Measurements from ENCODE around the gene PCNX2.

PCNX2 gene

GRCh38 chr1:233326811-233327650 is 31.5 kb upstream of the PCNX2 start:
- peak overlapping the region; percentile 86 for H3K4me3 Mint-ChIP-seq
- peaks cover 10% of the 10 kb centered on the region for H3K4me1 Mint-ChIP-seq
- peaks cover 5% of the 10 kb centered on the region for H3K27me3 Mint-ChIP-seq
- H3K36me3 Mint-ChIP-seq: no peaks in the 10 kb centered on the region
- H3K27ac Mint-ChIP-seq: no peak overlapping the region
- H3K9me3 Mint-ChIP-seq: no peaks in the 10 kb centered on the region

DNA sequence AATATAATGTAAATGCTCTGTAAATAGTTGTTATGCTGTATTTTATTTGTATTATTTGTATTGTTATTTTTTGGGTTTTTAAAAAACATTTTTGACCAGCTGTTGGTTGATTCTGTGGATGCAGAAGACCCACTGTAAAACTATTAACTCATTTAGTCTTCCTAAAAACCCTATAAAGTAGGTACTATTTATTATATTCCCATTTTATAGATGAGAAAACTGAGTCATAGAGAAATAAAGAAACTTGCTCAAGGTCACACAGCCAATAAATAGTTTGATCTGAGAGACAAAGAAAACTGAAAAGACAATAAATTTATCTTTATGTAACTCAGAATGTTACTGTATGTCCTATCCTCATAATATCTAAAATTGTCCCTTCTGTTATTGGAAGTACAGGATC is 30.8 kb upstream of the PCNX2 start:
- no peaks in the 10 kb centered on the region for H3K36me3 Mint-ChIP-seq
- H3K27me3 Mint-ChIP-seq: peaks cover 4% of the 10 kb centered on the region
- H3K4me1 Mint-ChIP-seq: peaks cover 10% of the 10 kb centered on the region
- H3K4me3 Mint-ChIP-seq: no peak overlapping the region
- H3K27ac Mint-ChIP-seq: no peak overlapping the region
- no peaks in the 10 kb centered on the region for H3K9me3 Mint-ChIP-seq

DNA sequence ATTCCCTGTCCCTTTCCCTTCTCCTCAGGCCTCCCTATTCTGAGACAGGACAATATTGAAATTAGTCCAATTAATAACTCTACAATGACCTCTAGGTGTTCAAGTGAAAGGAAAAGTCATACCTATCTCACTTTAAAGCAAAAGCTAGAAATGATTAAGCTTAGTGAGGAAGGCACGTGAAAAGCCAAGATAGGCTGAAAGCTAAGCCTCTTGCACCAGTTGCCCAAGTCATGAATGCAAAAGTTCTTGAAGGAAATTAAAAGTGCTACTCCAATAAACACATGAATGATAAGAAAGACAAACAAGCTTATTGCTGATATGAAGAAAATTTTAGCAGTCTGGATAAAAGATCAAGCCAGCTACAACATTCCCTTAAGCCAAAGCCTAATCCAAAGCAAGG is 28.2 kb upstream of the PCNX2 start:
- H3K36me3 Mint-ChIP-seq: no peaks in the 10 kb centered on the region
- H3K27ac Mint-ChIP-seq: no peak overlapping the region
- H3K27me3 Mint-ChIP-seq: peaks cover 7% of the 10 kb centered on the region
- H3K4me3 Mint-ChIP-seq: no peak overlapping the region
- H3K9me3 Mint-ChIP-seq: no peaks in the 10 kb centered on the region
- H3K4me1 Mint-ChIP-seq: peaks cover 5% of the 10 kb centered on the region

DNA sequence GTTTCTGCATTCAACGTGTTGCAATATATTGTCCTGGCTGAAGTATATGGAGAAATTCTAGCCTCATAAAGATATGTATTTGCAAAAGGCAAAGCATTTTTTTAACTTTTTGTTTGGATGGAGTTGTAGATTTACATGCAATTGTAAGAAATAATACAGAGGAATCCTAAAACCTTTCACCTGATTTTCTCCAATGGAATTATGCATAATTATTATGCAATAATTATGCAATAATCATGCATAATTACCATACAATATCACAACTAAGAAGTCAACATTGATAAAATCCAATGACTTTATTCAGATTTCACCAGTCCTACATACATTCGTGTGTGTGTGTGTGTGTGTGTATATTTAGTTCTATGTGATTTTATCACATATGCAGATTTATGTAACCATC is 24.5 kb upstream of the PCNX2 start:
- H3K9me3 Mint-ChIP-seq: no peaks in the 10 kb centered on the region
- peaks cover 8% of the 10 kb centered on the region for H3K27me3 Mint-ChIP-seq
- no peak overlapping the region for H3K4me3 Mint-ChIP-seq
- no peak overlapping the region for H3K27ac Mint-ChIP-seq
- no peaks in the 10 kb centered on the region for H3K4me1 Mint-ChIP-seq
- no peaks in the 10 kb centered on the region for H3K36me3 Mint-ChIP-seq

- no peak overlapping the region for H3K4me3 Mint-ChIP-seq
- H3K27ac Mint-ChIP-seq: no peak overlapping the region
- no peaks in the 10 kb centered on the region for H3K36me3 Mint-ChIP-seq
- H3K9me3 Mint-ChIP-seq: no peaks in the 10 kb centered on the region
- no peaks in the 10 kb centered on the region for H3K4me1 Mint-ChIP-seq
- peaks cover 10% of the 10 kb centered on the region for H3K27me3 Mint-ChIP-seq
Observed at GRCh38 chr1:233319272-233319671, 23.7 kb upstream of the PCNX2 start.

DNA sequence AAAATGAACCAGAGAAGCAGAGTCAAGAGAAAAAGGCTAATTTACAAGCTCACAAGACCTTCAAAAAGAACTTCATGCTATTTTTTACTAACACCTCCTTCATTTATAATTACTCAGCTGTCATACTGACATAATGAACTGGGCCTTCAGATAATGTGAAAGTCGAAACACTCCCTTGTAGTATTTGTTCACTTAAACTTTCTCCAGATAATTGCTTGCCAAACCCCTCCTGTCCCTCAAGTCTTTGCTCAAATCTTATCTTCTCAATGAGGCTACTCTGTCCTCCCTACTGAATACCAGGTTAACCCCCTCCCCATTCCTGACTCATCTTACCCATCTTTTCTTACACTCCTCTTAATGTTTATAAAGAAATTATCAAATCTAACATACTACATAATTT is 20.9 kb upstream of the PCNX2 start:
- Mint-ChIP-seq H3K4me1 (no peaks in the 10 kb centered on the region), H3K27me3 (peaks cover 10% of the 10 kb centered on the region), H3K36me3 (no peaks in the 10 kb centered on the region), H3K9me3 (no peaks in the 10 kb centered on the region), H3K4me3 (no peak overlapping the region), H3K27ac (no peak overlapping the region)

DNA sequence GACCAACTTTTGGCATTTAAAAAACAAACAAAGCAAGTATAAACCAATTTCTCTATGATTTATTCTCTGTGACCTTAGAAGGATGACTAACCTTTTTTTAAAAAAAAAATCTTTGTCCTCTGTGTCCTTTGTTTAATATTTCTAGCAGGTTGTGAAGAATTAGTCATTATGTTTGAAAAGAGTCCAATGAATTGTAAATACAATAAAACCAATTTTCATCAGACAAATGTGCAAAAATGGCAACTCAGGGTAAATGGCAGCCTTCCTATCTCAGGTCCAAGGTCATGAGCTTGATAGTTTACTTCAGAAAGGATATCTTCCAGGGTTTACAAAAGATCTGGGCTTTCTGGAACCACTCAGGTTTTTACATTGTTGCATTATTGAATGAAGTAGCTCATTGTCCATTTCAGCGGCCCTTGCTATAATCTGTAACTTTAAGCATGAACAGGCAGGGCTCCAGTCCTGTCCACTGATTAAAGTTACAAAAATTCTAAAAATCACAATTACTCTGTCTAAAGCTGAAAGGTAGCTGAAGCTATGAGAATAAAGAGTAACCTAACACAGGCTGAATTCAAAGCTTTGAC is 20.3 kb upstream of the PCNX2 start:
- H3K4me3 Mint-ChIP-seq: no peak overlapping the region
- H3K27ac Mint-ChIP-seq: no peak overlapping the region
- no peaks in the 10 kb centered on the region for H3K9me3 Mint-ChIP-seq
- H3K4me1 Mint-ChIP-seq: no peaks in the 10 kb centered on the region
- peaks cover 10% of the 10 kb centered on the region for H3K27me3 Mint-ChIP-seq
- H3K36me3 Mint-ChIP-seq: no peaks in the 10 kb centered on the region

GRCh38 chr1:233313434-233314155 is 18.1 kb upstream of the PCNX2 start:
- peaks cover 1% of the 10 kb centered on the region for H3K27me3 Mint-ChIP-seq
- no peak overlapping the region for H3K27ac Mint-ChIP-seq
- H3K4me3 Mint-ChIP-seq: no peak overlapping the region
- H3K9me3 Mint-ChIP-seq: no peaks in the 10 kb centered on the region
- no peaks in the 10 kb centered on the region for H3K36me3 Mint-ChIP-seq
- no peaks in the 10 kb centered on the region for H3K4me1 Mint-ChIP-seq

GRCh38 chr1:233304489-233305102 is 9.1 kb upstream of the PCNX2 start:
- no peak overlapping the region for H3K4me3 Mint-ChIP-seq
- H3K4me1 Mint-ChIP-seq: no peaks in the 10 kb centered on the region
- no peaks in the 10 kb centered on the region for H3K9me3 Mint-ChIP-seq
- H3K27me3 Mint-ChIP-seq: peaks cover 8% of the 10 kb centered on the region
- H3K36me3 Mint-ChIP-seq: no peaks in the 10 kb centered on the region
- no peak overlapping the region for H3K27ac Mint-ChIP-seq

GRCh38 chr1:233300326-233300725 is 4.8 kb upstream of the PCNX2 start:
- Mint-ChIP-seq H3K4me1 (peaks cover 6% of the 10 kb centered on the region), H3K27ac (no peak overlapping the region), H3K36me3 (no peaks in the 10 kb centered on the region), H3K27me3 (peaks cover 3% of the 10 kb centered on the region), H3K9me3 (no peaks in the 10 kb centered on the region), H3K4me3 (no peak overlapping the region)

DNA sequence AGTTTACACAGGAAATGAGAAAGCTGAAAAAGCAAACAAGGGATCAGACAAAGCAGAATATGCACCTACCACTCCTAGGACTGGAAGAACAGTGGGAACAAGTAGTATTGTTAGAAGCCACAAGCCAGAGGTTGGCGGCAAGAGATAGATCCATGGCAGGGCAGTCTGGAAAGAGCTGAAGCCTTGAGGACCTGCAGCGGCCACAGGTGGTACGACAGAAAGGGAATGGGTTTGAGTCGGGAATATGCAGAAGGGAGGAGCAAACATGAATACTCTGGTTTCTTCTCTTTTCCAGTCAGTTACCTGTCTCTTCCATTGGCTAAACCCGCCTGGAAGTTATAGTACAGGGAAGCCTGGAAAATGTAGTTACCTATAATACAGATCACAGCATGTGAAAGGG is 3.9 kb upstream of the PCNX2 start:
- no peaks in the 10 kb centered on the region for H3K36me3 Mint-ChIP-seq
- H3K4me1 Mint-ChIP-seq: peaks cover 14% of the 10 kb centered on the region
- no peak overlapping the region for H3K27ac Mint-ChIP-seq
- peaks cover 2% of the 10 kb centered on the region for H3K27me3 Mint-ChIP-seq
- no peak overlapping the region for H3K4me3 Mint-ChIP-seq
- no peaks in the 10 kb centered on the region for H3K9me3 Mint-ChIP-seq

DNA sequence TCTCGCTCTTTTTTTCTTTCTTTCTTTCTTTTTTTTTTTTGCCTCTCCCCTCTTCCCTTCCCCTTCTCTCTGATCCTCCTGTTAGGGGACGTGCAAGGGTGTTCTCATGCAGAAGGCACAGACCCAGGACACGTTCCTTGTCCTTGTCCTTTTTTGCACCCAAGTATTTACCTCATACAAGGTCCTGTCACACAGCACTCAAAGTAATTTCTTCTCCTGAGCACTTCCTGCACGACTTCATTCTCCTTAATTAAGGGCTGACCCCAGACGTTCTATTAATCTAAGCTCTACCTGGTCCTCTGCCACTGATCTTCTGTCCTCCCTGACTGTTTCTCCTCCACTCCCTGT is 424 bp upstream of the PCNX2 start:
- H3K27me3 Mint-ChIP-seq: no peaks in the 10 kb centered on the region
- H3K36me3 Mint-ChIP-seq: no peaks in the 10 kb centered on the region
- peaks cover 37% of the 10 kb centered on the region for H3K4me1 Mint-ChIP-seq
- peak overlapping the region; percentile 90 for H3K4me3 Mint-ChIP-seq
- no peaks in the 10 kb centered on the region for H3K9me3 Mint-ChIP-seq
- H3K27ac Mint-ChIP-seq: peak overlapping the region; percentile 83

- Mint-ChIP-seq H3K4me1 (peaks cover 38% of the 10 kb centered on the region), H3K27ac (peak overlapping the region; percentile 90), H3K4me3 (peak overlapping the region; percentile 90), H3K36me3 (no peaks in the 10 kb centered on the region), H3K9me3 (no peaks in the 10 kb centered on the region), H3K27me3 (no peaks in the 10 kb centered on the region)
Observed at GRCh38 chr1:233294913-233295236, 650 bp downstream of the PCNX2 start.

DNA sequence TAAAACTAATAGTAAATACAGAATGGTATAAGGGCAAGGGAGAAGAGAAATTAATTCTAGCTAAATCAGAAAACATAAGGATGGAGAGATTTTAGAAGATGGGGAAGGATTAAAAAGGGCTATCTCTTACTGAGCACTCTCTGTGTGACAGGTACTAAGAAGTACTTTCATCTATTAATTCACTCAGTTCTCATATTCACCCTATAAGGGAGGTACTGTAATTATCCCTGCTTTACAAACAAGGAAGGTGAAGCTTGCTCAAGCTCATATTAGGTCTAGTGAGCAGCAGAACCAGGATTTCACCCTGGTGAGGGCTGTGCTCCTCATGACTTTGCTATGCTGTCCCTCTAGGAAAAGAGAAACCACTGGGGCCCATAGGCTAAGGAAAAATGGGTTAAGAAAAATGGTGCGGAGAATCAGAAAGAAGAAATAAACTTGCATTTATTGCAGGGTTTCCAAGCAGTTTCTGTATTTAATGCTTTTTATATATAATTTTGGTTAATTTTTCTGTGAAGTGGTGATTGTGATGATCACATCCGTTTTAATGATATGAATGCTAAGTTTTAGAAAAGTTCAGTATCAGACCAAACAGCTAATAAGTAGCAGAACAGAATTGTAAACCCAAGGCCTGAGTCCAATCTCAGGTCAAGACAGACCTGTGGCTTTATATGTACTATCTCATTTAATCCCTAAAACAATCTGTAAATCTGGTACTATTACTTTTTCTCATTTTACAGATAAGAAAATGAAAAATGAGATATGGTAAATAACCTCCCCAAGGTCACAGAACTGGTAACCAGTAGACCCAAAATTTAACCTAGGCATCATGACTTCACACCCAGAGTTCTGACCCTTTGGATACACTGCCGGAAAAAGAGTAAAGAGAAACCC is 1.7 kb downstream of the PCNX2 start:
- Mint-ChIP-seq H3K27ac (peak overlapping the region; percentile 96), H3K36me3 (no peaks in the 10 kb centered on the region), H3K27me3 (no peaks in the 10 kb centered on the region), H3K4me1 (peaks cover 38% of the 10 kb centered on the region), H3K9me3 (no peaks in the 10 kb centered on the region), H3K4me3 (peak overlapping the region; percentile 90)

DNA sequence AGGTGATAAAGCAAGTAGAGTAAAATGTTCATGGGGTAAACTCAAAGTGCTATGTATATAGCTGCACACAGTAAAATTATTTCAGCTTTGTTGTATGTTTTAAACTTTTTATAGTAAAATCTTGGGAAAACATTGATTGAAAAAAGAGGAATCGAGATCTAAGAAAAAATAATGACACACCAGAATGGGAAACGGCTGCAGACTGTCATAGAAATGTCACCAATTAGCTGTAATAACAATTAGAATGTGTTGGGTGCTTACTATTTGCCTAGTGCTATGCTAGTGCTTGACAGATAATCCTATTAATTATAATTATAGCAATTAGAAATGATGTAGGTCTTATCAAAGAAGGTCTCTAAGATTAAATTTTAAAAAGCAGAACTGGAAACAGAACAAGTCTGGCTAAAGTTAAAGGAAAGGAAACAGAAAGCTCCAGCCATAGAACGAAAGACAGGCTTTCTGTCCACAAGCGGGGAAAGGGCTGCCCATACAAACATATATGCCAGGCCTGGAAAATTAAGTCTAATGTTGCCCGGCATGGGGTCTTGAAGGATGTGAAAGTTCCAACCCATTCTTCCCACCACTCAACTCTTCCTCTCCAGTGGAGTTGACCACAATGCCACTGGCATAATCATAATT is 5.0 kb downstream of the PCNX2 start:
- H3K36me3 Mint-ChIP-seq: peaks cover 8% of the 10 kb centered on the region
- no peaks in the 10 kb centered on the region for H3K27me3 Mint-ChIP-seq
- H3K4me3 Mint-ChIP-seq: no peak overlapping the region
- H3K9me3 Mint-ChIP-seq: no peaks in the 10 kb centered on the region
- peaks cover 36% of the 10 kb centered on the region for H3K4me1 Mint-ChIP-seq
- no peak overlapping the region for H3K27ac Mint-ChIP-seq
